K562 (cell line): ENCODE data around the gene ZEB2. TPM values are rescaled to one million over a fixed set of nuclear protein-coding genes. Genes with fewer than 3 reads are reported as not detected.

Experiments used
- ATAC-seq: fragments of 200-7000 bp; cut with Tn5 transposase; 3 replicates; pipeline ENCODE4 v1.9.1; 2020; ENCODE audit warnings: moderate library complexity
- BruUV-seq: library from RNA; stranded (reverse); fragments of 400-500 nt; replicated peaks from 2 replicates; lab custom pipeline; 2021; lab: Mats Ljungman, UMichigan
- CTCF ChIA-PET: fragments of 300-600 bp; formaldehyde crosslinking; extraction: SDS; loops from one replicate; lab custom pipeline; 2021; ENCODE audit warnings: low intra/inter-chr PET ratio; lab: Yijun Ruan, JAX
- POLR2A ChIA-PET: fragments of 300-600, 350-650 bp; sonication (Branson Sonifier 250); formaldehyde crosslinking; extraction: SDS; loops from one replicate; lab custom pipeline; 2021; ENCODE audit warnings: antibody characterized with exemption, inconsistent platforms; lab: Yijun Ruan, JAX
- DNase-seq, 4 experiments: peaks; one replicate each; pipeline versions ENCODE4 v3.0.0 to v3.0.0-alpha.2; 2011 to 2018; ENCODE audit warnings: low spot score in 3 of 4, mixed read lengths in 3 of 4; ENCODE audit errors: extremely low read depth in 1 of 4
- FAIRE-seq: peaks from 2 replicates; lab custom pipeline; 2011; peaks lifted over from hg19 to GRCh38; lab: Jason Lieb, UNC
- H2AFZ ChIP-seq: 2 replicates; pipeline ENCODE4 v1.6.0; 2011; ENCODE audit warnings: low read depth, low read length, control low read depth, inconsistent platforms
- H3K27ac ChIP-seq: fragments of 200-600 bp; 3 replicates; pipeline ENCODE4 v1.8.0; 2011; ENCODE audit warnings: low read depth, mild to moderate bottlenecking, control low read depth, inconsistent platforms, low read length, moderate library complexity, mixed read lengths; ENCODE audit errors: extremely low read depth
- H3K27me3 ChIP-seq, 2 experiments: fragments of 300-600 bp in 1 of 2; 2 replicates in 1 of 2; 3 replicates in 1 of 2; pipeline versions ENCODE4 v1.6.0 to v1.8.0; 2011; ENCODE audit warnings: inconsistent platforms in 2 of 2, low read length in 2 of 2, mild to moderate bottlenecking in 1 of 2, mixed read lengths in 1 of 2, moderate library complexity in 1 of 2; ENCODE audit not compliant: control insufficient read depth in 2 of 2, insufficient read depth in 2 of 2
- H3K36me3 ChIP-seq: fragments of 300-600 bp; 3 replicates; pipeline ENCODE4 v1.8.0; 2011; ENCODE audit warnings: mild to moderate bottlenecking, low read length, inconsistent platforms; ENCODE audit not compliant: control insufficient read depth, insufficient read depth
- H3K4me1 ChIP-seq, 2 experiments: fragments of 200-600 bp in 1 of 2; replicated peaks in 1 of 2; 2 replicates in 1 of 2; 3 replicates in 1 of 2; pipeline versions ENCODE4 v1.5.1 to v1.8.0; 2011; ENCODE audit warnings: inconsistent platforms in 2 of 2, low read length in 2 of 2, mild to moderate bottlenecking in 1 of 2, mixed read lengths in 1 of 2, moderate library complexity in 1 of 2; ENCODE audit not compliant: control insufficient read depth in 2 of 2, insufficient read depth in 2 of 2
- H3K4me2 ChIP-seq: 2 replicates; pipeline ENCODE4 v1.6.1; 2011; ENCODE audit warnings: low read length, control low read depth, inconsistent platforms, mixed read lengths; ENCODE audit not compliant: insufficient read depth
- H3K4me3 ChIP-seq: fragments of 200-600 bp; sonication (generic), shearing (Covaris generic); 2 replicates; pipeline ENCODE4 v1.5.1; 2016; ENCODE audit warnings: control low read depth, inconsistent platforms
- H3K79me2 ChIP-seq: fragments of 200-600 bp; 3 replicates; pipeline ENCODE4 v1.8.0; 2011; ENCODE audit warnings: low read length, inconsistent platforms; ENCODE audit not compliant: control insufficient read depth, insufficient read depth
- H3K9ac ChIP-seq, 2 experiments: 2 replicates each; pipeline versions ENCODE4 v1.6.0 to v1.6.1; 2011; ENCODE audit warnings: low read depth in 2 of 2, low read length in 2 of 2, control low read depth in 1 of 2, inconsistent platforms in 1 of 2, mild to moderate bottlenecking in 1 of 2, mixed read lengths in 1 of 2; ENCODE audit not compliant: insufficient read depth in 1 of 2
- H3K9me1 ChIP-seq: one replicate; pipeline ENCODE4 v1.6.0; 2011; ENCODE audit warnings: inconsistent platforms, mild to moderate bottlenecking, low read length, moderate library complexity; ENCODE audit not compliant: control insufficient read depth, insufficient read depth
- H3K9me3 ChIP-seq: replicated peaks from 2 replicates; pipeline ENCODE4 v1.5.1; 2011; ENCODE audit warnings: low read depth, low read length, inconsistent platforms; ENCODE audit not compliant: control insufficient read depth, insufficient read depth
- H4K20me1 ChIP-seq: replicated peaks from 2 replicates; pipeline ENCODE4 v1.6.1; 2011; ENCODE audit warnings: low read length, inconsistent platforms, mixed read lengths; ENCODE audit not compliant: control insufficient read depth, insufficient read depth
- MEIS2 ChIP-seq: fragments of 450-650 bp; IDR thresholded peaks from 2 replicates; pipeline ENCODE4 v1.6.1; 2014; ENCODE audit warnings: mild to moderate bottlenecking; ENCODE audit not compliant: partially characterized antibody
- NCOA4 ChIP-seq: fragments of 450-650 bp; IDR thresholded peaks from 2 replicates; pipeline ENCODE4 v1.6.1; 2018; ENCODE audit warnings: mild to moderate bottlenecking; ENCODE audit not compliant: partially characterized antibody
- NR3C1 ChIP-seq: sonication (generic); formaldehyde crosslinking; IDR thresholded peaks from 2 replicates; pipeline ENCODE4 v1.8.1; 2022; ENCODE audit warnings: missing genetic modification reagents
- SFPQ ChIP-seq: fragments of 200-400 bp; formaldehyde crosslinking; IDR thresholded peaks from 2 replicates; pipeline ENCODE4 v1.6.1; 2017; ENCODE audit warnings: mild to moderate bottlenecking, low read depth, low read length, moderate library complexity
- WGBS: fragments of 100-300 bp; shearing (Covaris generic); methylation state at CpG from one replicate; pipeline ENCODE4 v1.1.6; 2016; ENCODE audit warnings: low coverage, mixed read lengths; ENCODE audit not compliant: insufficient coverage; ENCODE audit errors: missing lambda C conversion rate; 5-methylcytosine and 5-hydroxymethylcytosine counted together
- in situ Hi-C: fragments of 300-500 bp; cut with MboI; formaldehyde crosslinking; loops from 4 replicates; pipeline ENCODE4 v1.15.0; 2018; ENCODE audit warnings: inconsistent platforms, mixed read lengths
- intact Hi-C: fragments of 100-400 bp; cut with micrococcal nuclease; formaldehyde crosslinking; loops from 2 replicates; pipeline ENCODE4 v1.14.2; 2022
- polyA plus RNA-seq, 8 experiments: library from polyadenylated mRNA; depleted of rRNA in 4 of 8; stranded (reverse) in 5 of 8; unstranded in 3 of 8; fragments of >200 nt; fragmentation: Nextera tagmentation in 2 of 8; fragmentation: Illumina TruSeq in 1 of 8; extraction: Ambion mirVana in 2 of 8; extraction: Trizol in 1 of 8; gene quantifications; 2 replicates each; pipeline versions ENCODE4 v1.2.1 to v1.2.3, GENCODE V29; 2011 to 2014; ENCODE audit warnings: inconsistent platforms in 1 of 8, missing spikeins in 1 of 8
- total RNA-seq, 7 experiments: library from RNA; depleted of rRNA in 6 of 7; stranded (reverse); fragments of >200 nt in 6 of 7; fragmentation: Illumina TruSeq in 2 of 7; extraction: Trizol in 2 of 7; gene quantifications; 2 replicates each; pipeline versions ENCODE4 v1.2.1 to v1.2.3, GENCODE V29; 2011 to 2021; ENCODE audit warnings: low replicate concordance in 1 of 7
- TF ChIP-seq, protein P1 (sequence below), 3 experiments: fragments of 200-800 bp in 1 of 3; fragments of 250-450 bp in 1 of 3; fragments of 450-650 bp in 1 of 3; sonication (Bioruptor Pico) in 1 of 3; sonication (Bioruptor generic) in 1 of 3; formaldehyde crosslinking in 1 of 3; IDR thresholded peaks; 2 replicates each; pipeline versions ENCODE4 v1.6.1 to v1.8.0; 2016 to 2022; ENCODE audit warnings: mild to moderate bottlenecking in 2 of 3, missing genetic modification characterization in 2 of 3, missing compliant biosample characterization in 1 of 3, moderate library complexity in 1 of 3

Gene ZEB2
- total and polyA plus RNA-seq, 9 of the 15 experiments (the other 6 are each of a cell fraction or from before 2014, with no cell fraction given) = 15.1 to 113 (median 72.3) TPM

DNA sequence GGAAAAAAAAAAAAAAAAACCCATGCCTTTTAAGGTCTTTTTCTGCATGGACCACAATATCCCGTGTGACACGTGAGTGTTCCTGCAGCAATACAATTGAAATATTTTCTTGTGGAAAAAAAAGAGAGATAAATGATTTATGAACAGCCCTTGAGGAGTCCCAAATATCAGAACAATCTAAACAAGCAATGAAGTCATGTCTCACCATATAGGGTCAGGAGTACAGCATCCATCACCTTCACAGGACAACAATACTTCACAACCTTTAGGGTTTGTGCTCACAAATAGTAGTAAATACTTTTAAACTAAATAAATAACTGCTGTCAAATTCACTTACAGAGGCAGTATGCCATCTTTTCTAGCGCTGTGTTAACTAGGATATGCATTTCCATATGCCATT lies 87.9 kb downstream of the ZEB2 start:
- intact Hi-C loops (no loop called here), in situ Hi-C loops (no loop called here)
- no peaks in the 10 kb centered on the region for H3K27me3 ChIP-seq
- H3K4me2 ChIP-seq = no peak overlapping the region
- H2AFZ ChIP-seq = no peak overlapping the region
- H3K9ac ChIP-seq = no peak overlapping the region
- H3K4me3 ChIP-seq = no peak overlapping the region
- POLR2A ChIA-PET = no interaction called here
- peaks cover 3% of the 10 kb centered on the region for H3K9me1 ChIP-seq
- WGBS = 66% methylated on average over 3 of the region's 3 CpGs
- ATAC-seq (peak; percentile 45; the same call in 2 of the 3 replicates), FAIRE-seq (no peak), DNase-seq (no peak)
- peaks cover 99% of the 10 kb centered on the region for H3K79me2 ChIP-seq
- peaks cover 83% of the 10 kb centered on the region for H3K36me3 ChIP-seq
- no peak overlapping the region for H3K27ac ChIP-seq
- CTCF ChIA-PET = no interaction called here
- peaks cover 3 to 14% of the 10 kb centered on the region in 2 experiments; a peak in 3 of 5 replicates for H3K4me1 ChIP-seq
- H4K20me1 ChIP-seq = no peaks in the 10 kb centered on the region
- no TSS peak for BruUV-seq
- H3K9me3 ChIP-seq = no peaks in the 10 kb centered on the region
- TF ChIP-seq MEIS2 = peak; percentile 29
- no peak for TF ChIP-seq NR3C1

GRCh38 chr2:144431392-144431783 lies 88.5 kb downstream of the ZEB2 start:
- Histone ChIP-seq H3K4me1 (peaks cover 3 to 14% of the 10 kb centered on the region in 2 experiments; a peak in 3 of 5 replicates), H3K27me3 (no peaks in the 10 kb centered on the region), H3K4me3 (no peak overlapping the region), H3K9me3 (no peaks in the 10 kb centered on the region), H3K4me2 (no peak overlapping the region), H3K36me3 (peaks cover 83% of the 10 kb centered on the region), H4K20me1 (no peaks in the 10 kb centered on the region), H3K27ac (peak overlapping the region; percentile 4; the same call in 1 of the 3 replicates), H3K79me2 (peaks cover 99% of the 10 kb centered on the region), H3K9me1 (peaks cover 3% of the 10 kb centered on the region), H3K9ac (no peak overlapping the region), H2AFZ (no peak overlapping the region)
- no peak for ATAC-seq
- TF ChIP-seq SFPQ (no peak), NCOA4 (no peak)
- TF ChIP-seq, protein P1, sequence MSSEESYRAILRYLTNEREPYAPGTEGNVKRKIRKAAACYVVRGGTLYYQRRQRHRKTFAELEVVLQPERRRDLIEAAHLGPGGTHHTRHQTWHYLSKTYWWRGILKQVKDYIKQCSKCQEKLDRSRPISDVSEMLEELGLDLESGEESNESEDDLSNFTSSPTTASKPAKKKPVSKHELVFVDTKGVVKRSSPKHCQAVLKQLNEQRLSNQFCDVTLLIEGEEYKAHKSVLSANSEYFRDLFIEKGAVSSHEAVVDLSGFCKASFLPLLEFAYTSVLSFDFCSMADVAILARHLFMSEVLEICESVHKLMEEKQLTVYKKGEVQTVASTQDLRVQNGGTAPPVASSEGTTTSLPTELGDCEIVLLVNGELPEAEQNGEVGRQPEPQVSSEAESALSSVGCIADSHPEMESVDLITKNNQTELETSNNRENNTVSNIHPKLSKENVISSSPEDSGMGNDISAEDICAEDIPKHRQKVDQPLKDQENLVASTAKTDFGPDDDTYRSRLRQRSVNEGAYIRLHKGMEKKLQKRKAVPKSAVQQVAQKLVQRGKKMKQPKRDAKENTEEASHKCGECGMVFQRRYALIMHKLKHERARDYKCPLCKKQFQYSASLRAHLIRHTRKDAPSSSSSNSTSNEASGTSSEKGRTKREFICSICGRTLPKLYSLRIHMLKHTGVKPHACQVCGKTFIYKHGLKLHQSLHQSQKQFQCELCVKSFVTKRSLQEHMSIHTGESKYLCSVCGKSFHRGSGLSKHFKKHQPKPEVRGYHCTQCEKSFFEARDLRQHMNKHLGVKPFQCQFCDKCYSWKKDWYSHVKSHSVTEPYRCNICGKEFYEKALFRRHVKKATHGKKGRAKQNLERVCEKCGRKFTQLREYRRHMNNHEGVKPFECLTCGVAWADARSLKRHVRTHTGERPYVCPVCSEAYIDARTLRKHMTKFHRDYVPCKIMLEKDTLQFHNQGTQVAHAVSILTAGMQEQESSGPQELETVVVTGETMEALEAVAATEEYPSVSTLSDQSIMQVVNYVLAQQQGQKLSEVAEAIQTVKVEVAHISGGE (CRISPR knock-in tag; IDR thresholded peaks at IDR 0.05) = no peak
- no peak for DNase-seq
- no peak for FAIRE-seq
- 79% methylated on average over 8 of the region's 8 CpGs for WGBS
- ChIA-PET CTCF (no interaction called here), POLR2A (no interaction called here)
- in situ Hi-C loops (no loop called here), intact Hi-C loops (no loop called here)
- BruUV-seq = no TSS peak
